ENCODE measurements around the gene TOMM6.

The TOMM6 gene

DNA sequence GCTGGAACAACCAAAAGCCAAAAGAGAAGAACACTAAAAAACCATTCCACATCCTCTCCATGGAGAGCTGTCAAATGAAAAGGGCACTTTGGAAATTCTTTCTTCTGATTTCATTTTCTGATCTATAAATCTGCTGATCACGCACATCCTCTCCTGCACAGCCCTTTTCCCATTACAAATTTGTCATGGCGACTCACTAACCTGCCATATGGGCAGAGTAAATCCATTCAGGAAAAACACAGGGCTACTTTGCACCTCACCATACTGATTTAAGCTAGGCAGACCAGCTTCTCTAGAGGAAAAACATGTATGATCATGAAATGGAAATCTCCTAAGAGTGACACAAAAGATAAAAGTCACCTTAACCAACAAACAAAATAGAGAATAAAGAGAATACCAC is 26.0 kb downstream of the TOMM6 start:
- Histone ChIP-seq H3K9ac (no peak overlapping the region), H3K4me1 (ENCODE audit: low read depth, poor library complexity, severe bottlenecking) (peaks cover 12% of the 10 kb centered on the region), H4K20me1 (ENCODE audit: insufficient read depth) (no peaks in the 10 kb centered on the region), H3K4me2 (no peak overlapping the region), H3K36me3 (ENCODE audit: insufficient read depth) (no peaks in the 10 kb centered on the region), H3K4me3 (IDR thresholded peaks at IDR 0.05; ENCODE audit: insufficient read depth, low read depth, low read length) (no peak overlapping the region), H3K27ac (no peak overlapping the region), H2AFZ (ENCODE audit: low read depth) (no peak overlapping the region), H3K27me3 (ENCODE audit: insufficient read depth, low read depth) (no peaks in the 10 kb centered on the region), H3K79me2 (ENCODE audit: insufficient read depth, low read depth) (no peaks in the 10 kb centered on the region)
- no peak for TF ChIP-seq CTCF (conservative IDR thresholded peaks at IDR 0.05; ENCODE audit: low read depth, low read length)

GRCh38 chr6:41813956-41814355 is 26.5 kb downstream of the TOMM6 start:
- Histone ChIP-seq H2AFZ (ENCODE audit: low read depth) (no peak overlapping the region), H4K20me1 (ENCODE audit: insufficient read depth) (no peaks in the 10 kb centered on the region), H3K4me2 (no peak overlapping the region), H3K4me1 (ENCODE audit: low read depth, poor library complexity, severe bottlenecking) (peaks cover 12% of the 10 kb centered on the region), H3K27me3 (ENCODE audit: insufficient read depth, low read depth) (no peaks in the 10 kb centered on the region), H3K36me3 (ENCODE audit: insufficient read depth) (no peaks in the 10 kb centered on the region), H3K79me2 (ENCODE audit: insufficient read depth, low read depth) (no peaks in the 10 kb centered on the region), H3K4me3 (IDR thresholded peaks at IDR 0.05; ENCODE audit: insufficient read depth, low read depth, low read length) (no peak overlapping the region), H3K27ac (no peak overlapping the region), H3K9ac (no peak overlapping the region)
- TF ChIP-seq CTCF (conservative IDR thresholded peaks at IDR 0.05; ENCODE audit: low read depth, low read length) = no peak

DNA sequence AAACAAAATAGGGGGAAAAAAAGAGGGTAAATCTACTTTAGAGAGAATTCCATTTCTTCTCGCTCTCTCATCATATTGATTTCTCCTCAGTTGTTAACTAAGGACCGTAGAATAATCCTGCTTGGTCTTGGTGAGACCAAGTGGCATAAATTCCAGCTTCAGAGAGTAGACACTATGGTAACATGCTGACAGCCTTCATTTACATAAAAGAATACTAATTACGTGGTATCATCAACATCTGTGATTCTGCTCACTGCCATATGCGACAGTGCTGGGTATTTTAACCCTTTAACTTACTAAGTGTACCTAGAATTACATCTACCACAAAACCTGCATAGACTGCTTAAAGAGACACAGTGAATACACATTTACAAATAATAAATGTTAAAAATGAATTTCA is 27.1 kb downstream of the TOMM6 start:
- Histone ChIP-seq H3K79me2 (ENCODE audit: insufficient read depth, low read depth) (no peaks in the 10 kb centered on the region), H3K36me3 (ENCODE audit: insufficient read depth) (no peaks in the 10 kb centered on the region), H3K9ac (no peak overlapping the region), H3K4me3 (IDR thresholded peaks at IDR 0.05; ENCODE audit: insufficient read depth, low read depth, low read length) (no peak overlapping the region), H3K4me1 (ENCODE audit: low read depth, poor library complexity, severe bottlenecking) (peaks cover 12% of the 10 kb centered on the region), H4K20me1 (ENCODE audit: insufficient read depth) (no peaks in the 10 kb centered on the region), H3K27me3 (ENCODE audit: insufficient read depth, low read depth) (no peaks in the 10 kb centered on the region), H3K27ac (no peak overlapping the region), H3K4me2 (no peak overlapping the region), H2AFZ (ENCODE audit: low read depth) (no peak overlapping the region)
- no peak for TF ChIP-seq CTCF (conservative IDR thresholded peaks at IDR 0.05; ENCODE audit: low read depth, low read length)

DNA sequence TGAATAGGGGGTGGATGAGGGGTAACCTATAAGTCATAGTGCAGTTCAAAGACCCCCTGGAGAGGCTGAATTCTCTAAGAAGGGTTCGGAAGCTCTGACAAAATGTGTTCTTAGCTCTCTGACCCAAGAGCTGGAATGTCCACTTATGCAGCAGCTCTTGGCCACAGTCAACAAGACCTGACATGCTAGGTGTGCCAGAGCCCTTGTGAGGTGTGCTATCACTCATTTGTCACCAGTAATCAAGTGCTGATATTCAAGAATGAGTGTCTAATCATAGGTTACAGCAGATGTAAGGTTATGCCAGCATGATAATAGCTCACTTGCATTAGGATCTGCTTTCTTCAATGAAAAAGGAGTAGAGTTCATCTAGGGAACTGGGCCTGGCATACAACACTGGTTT is 28.1 kb downstream of the TOMM6 start:
- Histone ChIP-seq H3K36me3 (ENCODE audit: insufficient read depth) (no peaks in the 10 kb centered on the region), H2AFZ (ENCODE audit: low read depth) (no peak overlapping the region), H3K4me2 (no peak overlapping the region), H3K79me2 (ENCODE audit: insufficient read depth, low read depth) (no peaks in the 10 kb centered on the region), H4K20me1 (ENCODE audit: insufficient read depth) (no peaks in the 10 kb centered on the region), H3K9ac (no peak overlapping the region), H3K27ac (no peak overlapping the region), H3K4me3 (IDR thresholded peaks at IDR 0.05; ENCODE audit: insufficient read depth, low read depth, low read length) (no peak overlapping the region), H3K4me1 (ENCODE audit: low read depth, poor library complexity, severe bottlenecking) (peaks cover 10% of the 10 kb centered on the region), H3K27me3 (ENCODE audit: insufficient read depth, low read depth) (no peaks in the 10 kb centered on the region)
- TF ChIP-seq CTCF (conservative IDR thresholded peaks at IDR 0.05; ENCODE audit: low read depth, low read length) = no peak
